Activated CD4-positive, alpha-beta T cell treated with anti-CD3 and anti-CD28 coated beads for 36 hours (primary cell): Measurements from ENCODE around the gene EIF4E2. TPM values are rescaled to one million over a fixed set of nuclear protein-coding genes. Genes with fewer than 3 reads are reported as not detected.
A peak's percentile ranks its signal among the peaks of the same experiment; 100 is the strongest.

ENCODE experiments used
- ATAC-seq: fragments of 200-7000 bp; cut with Tn5 transposase; one replicate; pipeline ENCODE4 v1.10.0; 2021; ENCODE audit warnings: mild to moderate bottlenecking, moderate library complexity
- CTCF ChIA-PET: fragments of 350-600 bp; sonication (Branson Sonifier 250); formaldehyde crosslinking; loops from one replicate; lab custom pipeline; 2021; ENCODE audit warnings: antibody characterized with exemption; lab: Charles Lee
- POLR2A ChIA-PET: fragments of 350-600 bp; sonication (Branson Sonifier 250); formaldehyde crosslinking; loops from one replicate; lab custom pipeline; 2021; ENCODE audit warnings: antibody characterized with exemption, inconsistent platforms; lab: Charles Lee
- DNase-seq: peaks from one replicate; pipeline ENCODE4 v3.0.0-alpha.2; 2020
- H3K27ac Mint-ChIP-seq: one replicate; pipeline ENCODE4 v1.8.0; 2021; ENCODE audit warnings: mixed read lengths
- H3K27me3 Mint-ChIP-seq: one replicate; pipeline ENCODE4 v1.8.0; 2021; ENCODE audit warnings: mixed read lengths
- H3K36me3 Mint-ChIP-seq: one replicate; pipeline ENCODE4 v1.8.0; 2021; ENCODE audit warnings: low read depth, mixed read lengths
- H3K4me1 Mint-ChIP-seq: one replicate; pipeline ENCODE4 v1.8.0; 2021; ENCODE audit warnings: mixed read lengths
- H3K4me3 Mint-ChIP-seq: one replicate; pipeline ENCODE4 v1.8.0; 2021; ENCODE audit warnings: mild to moderate bottlenecking, moderate library complexity, mixed read lengths
- H3K9me3 Mint-ChIP-seq: one replicate; pipeline ENCODE4 v1.8.0; 2021; ENCODE audit warnings: low read depth, mixed read lengths
- intact Hi-C, 2 experiments: fragments of 100-400 bp; cut with DNase I in 1 of 2; cut with micrococcal nuclease in 1 of 2; formaldehyde crosslinking; loops; one replicate each; pipeline versions ENCODE4 v1.14.2 to v1.15.1; 2022 to 2024; cut with DNase I, micrococcal nuclease
- total RNA-seq, 2 experiments: library from RNA; stranded (reverse); gene quantifications; one replicate each; pipeline ENCODE4 v1.2.3, GENCODE V29; 2021

The EIF4E2 gene
- total RNA-seq, 2 experiments from 2014 or later: 57.0 to 68.0 TPM

DNA sequence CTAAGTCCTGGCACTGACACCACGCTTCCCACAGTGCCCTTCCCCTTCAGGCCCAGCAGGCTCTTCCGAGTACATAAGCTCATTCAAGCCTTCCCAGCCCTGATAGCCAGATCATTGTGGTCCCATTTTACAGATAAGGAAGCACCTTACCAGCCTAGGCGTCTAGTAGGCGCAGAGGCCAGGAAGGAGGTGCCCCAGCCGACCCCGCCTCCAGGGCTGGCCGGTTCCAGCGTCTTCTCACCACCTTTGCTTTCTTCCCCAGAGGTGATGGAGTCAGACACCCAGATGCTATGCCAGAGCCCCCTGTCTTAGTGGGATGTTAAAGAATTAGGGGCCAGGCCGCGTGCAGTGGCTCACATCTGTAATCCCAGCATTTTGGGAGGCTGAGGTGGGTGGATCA lies 54.0 kb downstream of the EIF4E2 start:
- H3K9me3 Mint-ChIP-seq: no peaks in the 10 kb centered on the region
- DNase-seq (no peak), ATAC-seq (no peak)
- intact Hi-C loops: loop anchor here in 1 of 2 experiments (10.0 kb wide), 1 partner anchor 450 kb away; no protein-coding TSS in a partner anchor
- H3K27ac Mint-ChIP-seq: no peak overlapping the region
- ChIA-PET CTCF (interaction anchor here (0.7 to 1.3 kb wide), 2 partner anchors 13 to 148 kb away, joined by 4 to 7 read pairs; no protein-coding TSS in a partner anchor), POLR2A (interaction anchor here (0.5 to 0.6 kb wide), 4 partner anchors 98 to 1013 kb away, joined by 3 to 4 read pairs (median 3); partner anchors contain the start of genes KCNJ13 and SAG)
- H3K36me3 Mint-ChIP-seq: no peaks in the 10 kb centered on the region
- H3K4me3 Mint-ChIP-seq: no peak overlapping the region
- no peaks in the 10 kb centered on the region for H3K27me3 Mint-ChIP-seq
- H3K4me1 Mint-ChIP-seq: peaks cover 4% of the 10 kb centered on the region

DNA sequence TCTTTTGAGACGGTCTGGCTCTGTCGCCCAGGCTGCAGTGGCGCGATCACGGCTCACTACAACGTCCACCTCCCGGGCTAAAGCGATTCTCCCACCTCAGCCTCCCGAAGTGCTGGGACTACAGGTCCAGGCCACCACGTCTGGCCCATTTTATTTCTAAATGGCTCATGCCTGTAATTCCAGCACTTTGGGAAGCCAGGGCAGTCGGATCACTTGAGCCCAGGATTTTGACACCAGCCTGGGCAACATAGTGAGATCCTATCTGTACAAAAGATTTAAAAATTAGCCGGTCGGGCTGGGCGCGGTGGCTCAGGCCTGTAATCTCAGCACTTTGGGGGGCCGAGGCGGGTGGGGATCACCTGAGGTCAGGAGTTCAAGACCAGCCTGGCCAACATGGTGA lies 56.5 kb downstream of the EIF4E2 start:
- Mint-ChIP-seq H3K36me3 (no peaks in the 10 kb centered on the region), H3K9me3 (no peaks in the 10 kb centered on the region), H3K4me3 (no peak overlapping the region), H3K27me3 (no peaks in the 10 kb centered on the region), H3K4me1 (peaks cover 4% of the 10 kb centered on the region), H3K27ac (no peak overlapping the region)
- intact Hi-C loops: loop anchor here (5.0 to 10.0 kb wide), 4 partner anchors 270 to 835 kb away; no protein-coding TSS in a partner anchor
- ATAC-seq (no peak), DNase-seq (no peak)
- ChIA-PET CTCF (interaction anchor here (1.1 kb wide), 2 partner anchors 26 to 446 kb away, joined by 3 read pairs; no protein-coding TSS in a partner anchor), POLR2A (interaction anchor here (0.6 kb wide), 2 partner anchors 82 to 594 kb away, joined by 3 to 8 read pairs; no protein-coding TSS in a partner anchor)

GRCh38 chr2:232609607-232610006 lies 59.1 kb downstream of the EIF4E2 start:
- no peak overlapping the region for H3K4me3 Mint-ChIP-seq
- H3K4me1 Mint-ChIP-seq: peaks cover 4% of the 10 kb centered on the region
- no peaks in the 10 kb centered on the region for H3K27me3 Mint-ChIP-seq
- intact Hi-C loops: loop anchor here (5.0 to 10.0 kb wide), 5 partner anchors 88 to 833 kb away; partner anchors contain the start of gene GIGYF2 (in 1 of the 2)
- POLR2A ChIA-PET: no interaction called here
- ATAC-seq (no peak), DNase-seq (no peak)
- CTCF ChIA-PET: interaction anchor here (0.6 to 1.1 kb wide), 4 partner anchors 53 to 364 kb away, joined by 3 to 4 read pairs (median 4); no protein-coding TSS in a partner anchor
- no peak overlapping the region for H3K27ac Mint-ChIP-seq
- no peaks in the 10 kb centered on the region for H3K9me3 Mint-ChIP-seq
- H3K36me3 Mint-ChIP-seq: no peaks in the 10 kb centered on the region

DNA sequence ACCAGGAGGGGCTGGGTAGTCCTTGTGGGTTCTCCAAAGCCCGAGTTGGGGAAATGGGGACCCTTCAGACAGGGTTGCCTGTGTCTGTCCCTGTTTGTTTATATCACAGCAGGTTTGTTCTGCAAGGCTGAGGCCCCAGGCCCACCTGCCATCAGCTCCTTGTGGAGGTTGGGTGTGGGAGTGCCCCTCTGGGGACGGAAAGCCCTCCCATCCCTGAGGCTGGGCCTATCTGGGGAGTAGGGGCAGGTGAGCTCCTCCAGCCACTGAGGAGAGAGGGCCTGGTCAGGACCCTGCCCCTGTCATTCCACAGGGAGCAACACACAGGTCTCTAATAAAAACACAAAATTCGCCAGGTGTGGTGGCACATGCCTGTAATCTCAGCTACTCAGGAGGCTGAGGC lies 59.6 kb downstream of the EIF4E2 start:
- H3K36me3 Mint-ChIP-seq: no peaks in the 10 kb centered on the region
- H3K27me3 Mint-ChIP-seq: no peaks in the 10 kb centered on the region
- intact Hi-C loops: loop anchor here in 1 of 2 experiments (5.0 kb wide), 1 partner anchor 87 kb away; the partner anchor contains the start of gene GIGYF2
- POLR2A ChIA-PET: no interaction called here
- no peak overlapping the region for H3K27ac Mint-ChIP-seq
- H3K4me3 Mint-ChIP-seq: no peak overlapping the region
- CTCF ChIA-PET: interaction anchor here (0.6 to 1.1 kb wide), 4 partner anchors 53 to 364 kb away, joined by 3 to 4 read pairs (median 4); no protein-coding TSS in a partner anchor
- DNase-seq: no peak
- H3K4me1 Mint-ChIP-seq: peaks cover 4% of the 10 kb centered on the region
- ATAC-seq: no peak
- no peaks in the 10 kb centered on the region for H3K9me3 Mint-ChIP-seq

DNA sequence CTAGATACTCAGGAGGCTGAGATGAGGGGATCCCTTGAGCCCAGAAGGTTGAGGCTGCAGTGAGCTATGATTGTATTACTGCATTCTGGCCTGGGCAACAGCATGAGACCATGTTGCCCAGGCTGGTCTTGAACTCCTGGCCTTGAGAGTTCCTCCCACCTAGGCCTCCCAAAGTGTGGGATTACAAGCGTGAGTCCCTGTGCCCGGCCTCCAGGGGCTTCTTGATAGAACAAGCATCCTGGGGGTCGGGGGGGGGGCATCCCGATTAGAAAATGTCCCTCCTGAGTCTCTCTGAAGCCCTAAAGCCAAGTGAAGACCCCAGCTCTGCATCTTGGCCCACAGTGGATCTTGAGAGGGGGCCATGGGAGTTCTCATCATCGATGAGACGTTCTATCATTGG lies 60.6 kb downstream of the EIF4E2 start:
- POLR2A ChIA-PET: no interaction called here
- intact Hi-C loops: loop anchor here in 1 of 2 experiments (5.0 kb wide), 1 partner anchor 86 kb away; the partner anchor contains the start of gene GIGYF2
- Mint-ChIP-seq H3K27ac (no peak overlapping the region), H3K36me3 (no peaks in the 10 kb centered on the region), H3K9me3 (no peaks in the 10 kb centered on the region), H3K4me1 (no peaks in the 10 kb centered on the region), H3K4me3 (no peak overlapping the region), H3K27me3 (no peaks in the 10 kb centered on the region)
- ATAC-seq: no peak
- CTCF ChIA-PET: interaction anchor here (0.6 to 0.8 kb wide), 6 partner anchors 11 to 350 kb away, joined by 3 to 5 read pairs (median 3); partner anchors contain the start of gene EFHD1
- DNase-seq: no peak

DNA sequence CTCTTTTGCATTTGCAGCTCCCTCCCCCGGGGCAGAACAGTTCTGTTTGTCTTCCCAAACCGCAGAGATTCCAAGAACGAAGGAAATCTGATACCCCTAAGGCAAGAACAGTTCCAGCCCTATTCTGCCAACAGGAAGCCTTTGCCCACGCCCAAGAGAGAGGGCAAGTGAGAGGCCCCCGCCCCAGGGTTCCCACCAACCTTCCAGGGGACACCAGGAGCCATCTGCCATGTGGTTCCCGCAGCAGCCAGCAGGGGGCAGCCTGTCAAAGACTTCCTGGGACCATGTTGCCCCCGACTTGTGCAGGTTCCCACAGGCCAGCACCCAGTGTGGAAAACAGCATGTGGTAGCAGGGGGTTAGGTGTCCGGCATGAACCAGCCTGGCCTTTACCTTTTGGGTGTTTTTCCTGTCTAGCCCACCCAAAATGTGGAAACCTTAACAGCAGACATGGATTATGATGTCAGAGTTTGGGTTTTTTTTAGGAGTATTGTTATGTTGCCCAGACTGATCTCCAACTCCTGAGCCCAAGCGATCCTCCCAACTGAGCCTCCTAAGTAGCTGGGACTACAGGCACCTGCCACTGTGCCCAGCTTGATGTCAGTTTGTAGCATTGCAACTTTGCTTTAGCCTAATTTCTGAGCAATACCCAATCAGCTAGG lies 61.2 kb downstream of the EIF4E2 start:
- ATAC-seq (peak; percentile 80), DNase-seq (peak; percentile 84)
- Mint-ChIP-seq H3K36me3 (no peaks in the 10 kb centered on the region), H3K4me3 (no peak overlapping the region), H3K9me3 (no peaks in the 10 kb centered on the region), H3K27me3 (no peaks in the 10 kb centered on the region), H3K4me1 (no peaks in the 10 kb centered on the region), H3K27ac (no peak overlapping the region)
- intact Hi-C loops: loop anchor here in 1 of 2 experiments (5.0 kb wide), 1 partner anchor 86 kb away; the partner anchor contains the start of gene GIGYF2
- POLR2A ChIA-PET: no interaction called here
- CTCF ChIA-PET: interaction anchor here (0.6 to 1.1 kb wide), 8 partner anchors 12 to 471 kb away, joined by 3 to 6 read pairs (median 3); partner anchors contain the start of gene EFHD1

- Mint-ChIP-seq H3K4me3 (no peak overlapping the region), H3K4me1 (no peaks in the 10 kb centered on the region), H3K27me3 (no peaks in the 10 kb centered on the region), H3K36me3 (no peaks in the 10 kb centered on the region), H3K27ac (no peak overlapping the region), H3K9me3 (no peaks in the 10 kb centered on the region)
- DNase-seq: no peak
- intact Hi-C loops: loop anchor here in 1 of 2 experiments (5.0 kb wide), 1 partner anchor 84 kb away; the partner anchor contains the start of gene GIGYF2
- CTCF ChIA-PET: interaction anchor here (0.7 to 0.8 kb wide), 2 partner anchors 11 to 1417 kb away, joined by 3 read pairs; no protein-coding TSS in a partner anchor
- ATAC-seq: no peak
- POLR2A ChIA-PET: no interaction called here
Observed at GRCh38 chr2:232613538-232614134, 63.1 kb downstream of the EIF4E2 start.

- ChIA-PET CTCF (interaction anchor here (0.7 to 1.1 kb wide), 2 partner anchors 10 to 11 kb away, joined by 3 read pairs; no protein-coding TSS in a partner anchor), POLR2A (no interaction called here)
- ATAC-seq (no peak), DNase-seq (no peak)
- Mint-ChIP-seq H3K4me3 (no peak overlapping the region), H3K27ac (no peak overlapping the region), H3K4me1 (no peaks in the 10 kb centered on the region), H3K36me3 (no peaks in the 10 kb centered on the region), H3K27me3 (no peaks in the 10 kb centered on the region), H3K9me3 (no peaks in the 10 kb centered on the region)
- intact Hi-C loops: no loop called here
Observed at GRCh38 chr2:232615339-232615738, 64.8 kb downstream of the EIF4E2 start.

Other genes starting within 250 kb of the EIF4E2 start
- gene ALPP, start 171.9 kb upstream of the EIF4E2 start, total RNA-seq: not detected
- gene ALPG, start 143.8 kb upstream of the EIF4E2 start, total RNA-seq: not detected
- gene ALPI, start 94.5 kb upstream of the EIF4E2 start, total RNA-seq: not detected
- under 1 TPM; 0.19 to 0.23 TPM for gene ECEL1, start 62.9 kb upstream of the EIF4E2 start, total RNA-seq
- gene PRSS56, start 30.3 kb upstream of the EIF4E2 start, total RNA-seq: not detected
- not detected for gene CHRND, start 24.5 kb upstream of the EIF4E2 start, total RNA-seq
- not detected for gene CHRNG, start 11.0 kb upstream of the EIF4E2 start, total RNA-seq
- 1 to 10 TPM; 7.6 to 7.9 TPM for gene TIGD1, start 132 bp upstream of the EIF4E2 start, total RNA-seq
- under 1 TPM in 1 of 2 experiments, not detected in 1; 0.23 TPM for gene EFHD1, start 82.9 kb downstream of the EIF4E2 start, total RNA-seq
- 10 to 100 TPM; 51.1 to 51.9 TPM for gene GIGYF2, start 146.6 kb downstream of the EIF4E2 start, total RNA-seq
- gene KCNJ13, start 225.9 kb downstream of the EIF4E2 start, total RNA-seq: not detected